Measurements from ENCODE around the gene RNASEH2A. TPM values are rescaled to one million over a fixed set of nuclear protein-coding genes. Genes with fewer than 3 reads are reported as not detected.

RNASEH2A gene
- 4.4 and 7.4 TPM in 2 replicates for total RNA-seq

DNA sequence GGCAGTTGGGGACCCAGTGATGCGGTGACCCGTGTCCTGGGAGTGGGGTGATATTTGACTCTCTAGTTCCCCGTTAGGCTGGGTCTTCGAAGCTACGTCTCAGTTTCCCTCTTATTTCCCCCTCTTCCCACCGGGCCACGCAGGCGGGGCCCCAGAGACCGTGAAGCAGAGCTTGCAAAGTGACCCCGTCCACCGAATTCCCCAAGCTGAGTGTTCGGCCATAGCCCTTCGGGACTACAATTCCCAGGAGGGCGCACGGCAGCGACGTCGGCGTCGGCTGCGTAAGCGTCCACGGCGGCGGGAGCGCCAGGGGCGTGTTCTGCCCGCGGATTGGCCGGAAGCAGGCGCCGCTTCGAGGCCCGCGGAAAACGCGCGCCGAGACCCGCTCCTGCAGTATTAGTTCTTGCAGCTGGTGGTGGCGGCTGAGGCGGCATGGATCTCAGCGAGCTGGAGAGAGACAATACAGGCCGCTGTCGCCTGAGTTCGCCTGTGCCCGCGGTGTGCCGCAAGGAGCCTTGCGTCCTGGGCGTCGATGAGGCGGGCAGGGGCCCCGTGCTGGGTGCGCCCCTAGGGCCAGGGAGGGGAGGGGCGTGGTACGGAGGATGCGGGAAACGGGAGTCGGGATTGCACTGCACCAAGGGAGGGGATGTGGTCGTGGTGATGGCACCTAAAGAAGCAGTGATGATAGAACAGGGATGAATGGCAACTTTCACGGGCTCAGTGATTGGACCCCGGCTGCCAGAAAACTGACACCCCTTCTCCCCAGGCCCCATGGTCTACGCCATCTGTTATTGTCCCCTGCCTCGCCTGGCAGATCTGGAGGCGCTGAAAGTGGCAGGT is at the start of gene RNASEH2A:
TSS of gene RNASEH2A (plus strand) at position 343 of the 840 bp plus-strand sequence. CDS start at position 433, 90 bp downstream.

GRCh38 chr19:12774588-12775555 is 31.5 kb upstream of the RNASEH2A start, which contains the start of gene HOOK2:
Gene HOOK2 (minus strand): TSS chr19:12775552. CDS start chr19:12775449, 103 bp downstream.

GRCh38 chr19:12791345-12792050 is 14.9 kb upstream of the RNASEH2A start, which contains the start of gene JUNB:
Gene JUNB (plus strand): TSS chr19:12791486. CDS start chr19:12791772, 286 bp downstream.

DNA sequence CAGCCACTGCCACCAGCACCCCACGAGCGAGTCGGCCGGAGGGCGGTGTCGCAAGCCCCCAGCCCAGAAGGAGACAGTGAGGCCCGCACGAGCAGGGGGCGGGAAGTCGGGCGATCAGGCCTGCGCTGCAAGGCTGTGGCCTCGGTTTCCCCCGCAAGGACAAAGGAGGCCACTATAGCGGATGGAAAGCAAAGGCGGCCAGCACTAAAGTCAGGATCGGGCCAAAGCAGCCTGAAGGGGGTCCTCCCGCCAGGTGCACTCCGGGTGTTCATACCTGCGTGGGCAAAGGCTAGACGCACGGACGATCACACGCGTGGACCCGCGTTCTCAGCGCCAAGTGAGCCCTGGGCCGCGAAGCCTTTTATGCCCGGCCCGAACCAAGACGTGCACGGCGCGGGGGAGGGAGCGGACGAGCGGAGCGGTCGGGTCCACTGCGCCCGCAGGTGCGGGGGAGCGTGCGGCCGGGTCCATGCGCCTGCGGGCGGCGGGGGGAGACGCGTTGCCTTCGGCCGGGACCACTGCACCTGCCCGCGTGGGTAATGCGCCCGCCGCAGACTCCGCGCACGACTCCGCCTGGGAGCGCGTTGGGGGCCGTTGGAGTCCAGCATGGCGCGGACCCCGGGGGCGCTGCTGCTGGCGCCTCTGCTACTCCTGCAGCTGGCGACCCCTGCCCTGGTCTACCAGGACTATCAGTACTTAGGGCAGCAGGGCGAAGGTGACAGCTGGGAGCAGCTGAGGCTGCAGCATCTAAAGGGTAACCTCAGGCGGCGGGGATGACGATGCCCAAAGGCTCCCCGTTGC is 4.7 kb upstream of the RNASEH2A start, which contains the start of the genes PRDX2 and THSD8:
TSS of gene PRDX2 (minus strand) at position 335 of the 801 bp plus-strand sequence. CDS start 539 bp downstream, outside the sequence.
TSS of gene THSD8 (plus strand) at position 604 of the 801 bp plus-strand sequence. CDS start at position 607, 3 bp downstream.

GRCh38 chr19:12834566-12834943 is 28.2 kb downstream of the RNASEH2A start, which contains the start of gene RTBDN:
Gene RTBDN (minus strand): TSS chr19:12834579. CDS start chr19:12829979, 4,600 bp downstream.

GRCh38 chr19:12838182-12838885 is 31.9 kb downstream of the RNASEH2A start, which contains the start of gene MAST1:
Gene MAST1 (plus strand): TSS chr19:12838515. CDS start chr19:12838573, 58 bp downstream.

Other genes starting within 250 kb of the RNASEH2A start
- gene ZNF490, start 195.8 kb upstream of the RNASEH2A start, total RNA-seq: 4.7 and 7.1 TPM in 2 replicates
- 6.3 and 6.9 TPM in 2 replicates for gene ZNF791, start 195.7 kb upstream of the RNASEH2A start, total RNA-seq
- gene MAN2B1, start 139.8 kb upstream of the RNASEH2A start, total RNA-seq: 75.3 and 96.9 TPM in 2 replicates
- 5.7 and 6.1 TPM in 2 replicates for gene WDR83, start 139.8 kb upstream of the RNASEH2A start, total RNA-seq
- gene DHPS, start 124.7 kb upstream of the RNASEH2A start, total RNA-seq: 52.3 and 60.5 TPM in 2 replicates
- gene GNG14, start 118.6 kb upstream of the RNASEH2A start, total RNA-seq: not detected in 2 replicates
- 7.0 and 10.0 TPM in 2 replicates for gene FBXW9, start 110.0 kb upstream of the RNASEH2A start, total RNA-seq
- 29.5 and 37.2 TPM in 2 replicates for gene TNPO2, start 82.7 kb upstream of the RNASEH2A start, total RNA-seq
- gene TRIR, start 71.9 kb upstream of the RNASEH2A start, total RNA-seq: 307 and 330 TPM in 2 replicates
- 62.5 and 74.4 TPM in 2 replicates for gene GET3, start 69.1 kb upstream of the RNASEH2A start, total RNA-seq
- gene BEST2, start 54.8 kb upstream of the RNASEH2A start, total RNA-seq: not detected in 2 replicates
- gene HOOK2, start 31.0 kb upstream of the RNASEH2A start, total RNA-seq: 11.7 and 22.7 TPM in 2 replicates
- 265 and 362 TPM in 2 replicates for gene JUNB, start 15.1 kb upstream of the RNASEH2A start, total RNA-seq
- 292 and 317 TPM in 2 replicates for gene PRDX2, start 4.8 kb upstream of the RNASEH2A start, total RNA-seq
- not detected in 2 replicates for gene THSD8, start 4.5 kb upstream of the RNASEH2A start, total RNA-seq
- gene RTBDN, start 28.0 kb downstream of the RNASEH2A start, total RNA-seq: not detected in 2 replicates
- gene MAST1, start 31.9 kb downstream of the RNASEH2A start, total RNA-seq: 0.32 TPM in 1 of 2 replicates, not detected in the other
- 38.8 and 48.1 TPM in 2 replicates for gene DNASE2, start 74.9 kb downstream of the RNASEH2A start, total RNA-seq
- not detected in 2 replicates for gene KLF1, start 80.6 kb downstream of the RNASEH2A start, total RNA-seq
- gene GCDH, start 84.6 kb downstream of the RNASEH2A start, total RNA-seq: 48.1 and 54.3 TPM in 2 replicates
- gene SYCE2, start 112.7 kb downstream of the RNASEH2A start, total RNA-seq: 0.16 TPM in 1 of 2 replicates, not detected in the other
- gene FARSA, start 127.1 kb downstream of the RNASEH2A start, total RNA-seq: 48.0 and 52.2 TPM in 2 replicates
- gene CALR, start 132.0 kb downstream of the RNASEH2A start, total RNA-seq: 1,632 and 1,793 TPM in 2 replicates
- gene RAD23A, start 139.3 kb downstream of the RNASEH2A start, total RNA-seq: 72.2 and 78.1 TPM in 2 replicates
- 36.6 and 45.5 TPM in 2 replicates for gene GADD45GIP1, start 150.6 kb downstream of the RNASEH2A start, total RNA-seq
- gene DAND5, start 163.0 kb downstream of the RNASEH2A start, total RNA-seq: not detected in 2 replicates
- 47.3 and 63.2 TPM in 2 replicates for gene NFIX, start 188.9 kb downstream of the RNASEH2A start, total RNA-seq